ENCODE results near the gene MRPL24. TPM values are rescaled to one million over a fixed set of nuclear protein-coding genes. Genes with fewer than 3 reads are reported as not detected.

Gene MRPL24
- total and polyA plus RNA-seq, 2 of the 13 experiments (the other 11 are each of a cell fraction or from before 2014, with no cell fraction given) = 38.1 to 42.9 TPM

DNA sequence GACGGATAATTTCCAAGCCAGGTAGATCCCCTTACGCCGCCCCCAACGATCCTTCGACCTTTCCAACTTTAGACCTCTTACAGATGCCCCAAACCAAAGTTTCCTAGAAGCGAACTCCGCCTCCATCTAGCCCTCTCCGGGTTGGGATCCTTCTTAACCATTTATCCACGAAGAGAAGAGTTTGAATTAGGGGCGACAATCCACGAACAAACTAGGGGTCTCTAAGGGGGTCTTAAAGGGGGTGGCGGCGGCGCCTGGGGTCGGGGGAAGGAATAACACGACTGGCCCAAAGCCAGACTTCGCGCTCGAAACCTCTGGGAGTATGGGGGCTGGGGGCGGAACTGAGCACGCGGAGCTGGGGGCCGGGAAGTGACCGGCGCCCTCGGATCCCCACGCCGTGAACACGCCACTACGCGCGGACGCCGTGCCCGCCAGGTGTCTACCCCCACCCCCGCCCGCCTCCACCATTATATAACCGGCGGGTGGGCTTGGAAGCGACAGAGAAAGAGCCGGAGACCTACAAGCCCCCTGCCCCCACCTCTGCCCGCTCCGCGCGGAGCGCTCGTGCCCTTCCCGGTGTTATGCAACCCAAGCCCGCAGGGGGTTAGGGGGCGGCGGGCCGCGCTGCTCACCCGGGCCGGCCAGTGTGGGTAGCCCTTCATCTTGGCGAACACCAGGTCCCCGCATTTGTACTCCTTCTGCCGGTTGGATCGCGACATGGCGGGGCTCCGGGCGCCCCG is 10.0 kb upstream of the MRPL24 start (continued):
- TF ChIP-seq, protein P1, sequence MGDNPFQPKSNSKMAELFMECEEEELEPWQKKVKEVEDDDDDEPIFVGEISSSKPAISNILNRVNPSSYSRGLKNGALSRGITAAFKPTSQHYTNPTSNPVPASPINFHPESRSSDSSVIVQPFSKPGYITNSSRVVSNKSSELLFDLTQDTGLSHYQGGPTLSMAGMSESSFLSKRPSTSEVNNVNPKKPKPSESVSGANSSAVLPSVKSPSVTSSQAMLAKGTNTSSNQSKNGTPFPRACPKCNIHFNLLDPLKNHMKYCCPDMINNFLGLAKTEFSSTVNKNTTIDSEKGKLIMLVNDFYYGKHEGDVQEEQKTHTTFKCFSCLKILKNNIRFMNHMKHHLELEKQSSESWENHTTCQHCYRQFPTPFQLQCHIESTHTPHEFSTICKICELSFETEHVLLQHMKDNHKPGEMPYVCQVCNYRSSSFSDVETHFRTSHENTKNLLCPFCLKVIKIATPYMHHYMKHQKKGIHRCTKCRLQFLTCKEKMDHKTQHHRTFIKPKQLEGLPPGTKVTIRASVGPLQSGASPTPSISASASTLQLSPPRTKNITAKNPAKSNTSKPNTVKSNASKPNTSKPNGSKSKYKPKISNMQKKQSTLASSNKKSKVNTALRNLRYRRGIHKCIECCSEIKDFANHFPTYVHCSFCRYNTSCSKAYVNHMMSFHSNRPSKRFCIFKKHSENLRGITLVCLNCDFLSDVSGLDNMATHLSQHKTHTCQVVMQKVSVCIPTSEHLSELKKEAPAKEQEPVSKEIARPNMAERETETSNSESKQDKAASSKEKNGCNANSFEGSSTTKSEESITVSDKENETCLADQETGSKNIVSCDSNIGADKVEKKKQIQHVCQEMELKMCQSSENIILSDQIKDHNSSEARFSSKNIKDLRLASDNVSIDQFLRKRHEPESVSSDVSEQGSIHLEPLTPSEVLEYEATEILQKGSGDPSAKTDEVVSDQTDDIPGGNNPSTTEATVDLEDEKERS (CRISPR knock-in tag; IDR thresholded peaks at IDR 0.05) = no peak
- TF ChIP-seq RXRA (CRISPR knock-in tag; IDR thresholded peaks at IDR 0.05) (0 out of 2 replicates have a peak, but pooled peaks have one; percentile 47), ZNF841 (CRISPR knock-in tag; IDR thresholded peaks at IDR 0.05; ENCODE audit: borderline replicate concordance) (peak; percentile 78; the same call in 1 of the 2 replicates), CAMTA2 (CRISPR knock-in tag; IDR thresholded peaks at IDR 0.05; ENCODE audit: borderline replicate concordance) (peak; percentile 73; the same call in 1 of the 2 replicates), ISX (CRISPR knock-in tag; conservative IDR thresholded peaks at IDR 0.05) (no peak), KDM2A (CRISPR knock-in tag; IDR thresholded peaks at IDR 0.05; ENCODE audit: borderline replicate concordance, low read depth) (0 out of 2 replicates have a peak, but pooled peaks have one; percentile 23), ZNF564 (CRISPR knock-in tag; IDR thresholded peaks at IDR 0.05) (peak; percentile 70; the same call in 1 of the 2 replicates), BHLHE40 (IDR thresholded peaks at IDR 0.05; ENCODE audit: low read length) (peak; percentile 50), ZNF317 (CRISPR knock-in tag; IDR thresholded peaks at IDR 0.05) (peak; percentile 45; the same call in 1 of the 2 replicates), HNRNPL (IDR thresholded peaks at IDR 0.05; ENCODE audit: low read depth, low read length) (peak; percentile 58; the same call in 1 of the 2 replicates), KAT7 (CRISPR knock-in tag; IDR thresholded peaks at IDR 0.05; ENCODE audit: borderline replicate concordance) (peak; percentile 14; the same call in 1 of the 2 replicates), ELF1 (CRISPR knock-in tag; IDR thresholded peaks at IDR 0.05) (0 out of 2 replicates have a peak, but pooled peaks have one; percentile 13), JUN (CRISPR knock-in tag; IDR thresholded peaks at IDR 0.05) (no peak), ZNF768 (CRISPR knock-in tag; IDR thresholded peaks at IDR 0.05) (peak; percentile 42; the same call in 1 of the 2 replicates), NFE2L2 (IDR thresholded peaks at IDR 0.05; ENCODE audit: low read length) (no peak), PCBP1 (IDR thresholded peaks at IDR 0.05; ENCODE audit: borderline replicate concordance, low read depth, low read length) (0 out of 2 replicates have a peak, but pooled peaks have one; percentile 12), ZFY (CRISPR knock-in tag; IDR thresholded peaks at IDR 0.05) (0 out of 2 replicates have a peak, but pooled peaks have one; percentile 37)
- TF ChIP-seq, protein P2, sequence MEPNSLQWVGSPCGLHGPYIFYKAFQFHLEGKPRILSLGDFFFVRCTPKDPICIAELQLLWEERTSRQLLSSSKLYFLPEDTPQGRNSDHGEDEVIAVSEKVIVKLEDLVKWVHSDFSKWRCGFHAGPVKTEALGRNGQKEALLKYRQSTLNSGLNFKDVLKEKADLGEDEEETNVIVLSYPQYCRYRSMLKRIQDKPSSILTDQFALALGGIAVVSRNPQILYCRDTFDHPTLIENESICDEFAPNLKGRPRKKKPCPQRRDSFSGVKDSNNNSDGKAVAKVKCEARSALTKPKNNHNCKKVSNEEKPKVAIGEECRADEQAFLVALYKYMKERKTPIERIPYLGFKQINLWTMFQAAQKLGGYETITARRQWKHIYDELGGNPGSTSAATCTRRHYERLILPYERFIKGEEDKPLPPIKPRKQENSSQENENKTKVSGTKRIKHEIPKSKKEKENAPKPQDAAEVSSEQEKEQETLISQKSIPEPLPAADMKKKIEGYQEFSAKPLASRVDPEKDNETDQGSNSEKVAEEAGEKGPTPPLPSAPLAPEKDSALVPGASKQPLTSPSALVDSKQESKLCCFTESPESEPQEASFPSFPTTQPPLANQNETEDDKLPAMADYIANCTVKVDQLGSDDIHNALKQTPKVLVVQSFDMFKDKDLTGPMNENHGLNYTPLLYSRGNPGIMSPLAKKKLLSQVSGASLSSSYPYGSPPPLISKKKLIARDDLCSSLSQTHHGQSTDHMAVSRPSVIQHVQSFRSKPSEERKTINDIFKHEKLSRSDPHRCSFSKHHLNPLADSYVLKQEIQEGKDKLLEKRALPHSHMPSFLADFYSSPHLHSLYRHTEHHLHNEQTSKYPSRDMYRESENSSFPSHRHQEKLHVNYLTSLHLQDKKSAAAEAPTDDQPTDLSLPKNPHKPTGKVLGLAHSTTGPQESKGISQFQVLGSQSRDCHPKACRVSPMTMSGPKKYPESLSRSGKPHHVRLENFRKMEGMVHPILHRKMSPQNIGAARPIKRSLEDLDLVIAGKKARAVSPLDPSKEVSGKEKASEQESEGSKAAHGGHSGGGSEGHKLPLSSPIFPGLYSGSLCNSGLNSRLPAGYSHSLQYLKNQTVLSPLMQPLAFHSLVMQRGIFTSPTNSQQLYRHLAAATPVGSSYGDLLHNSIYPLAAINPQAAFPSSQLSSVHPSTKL (CRISPR knock-in tag; IDR thresholded peaks at IDR 0.05) = 0 out of 2 replicates have a peak, but pooled peaks have one; percentile 12
- TF ChIP-seq, protein P3, sequence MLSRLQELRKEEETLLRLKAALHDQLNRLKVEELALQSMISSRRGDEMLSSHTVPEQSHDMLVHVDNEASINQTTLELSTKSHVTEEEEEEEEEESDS (CRISPR knock-in tag; IDR thresholded peaks at IDR 0.05; ENCODE audit: borderline replicate concordance) = no peak

Data from HepG2 (cell line).